Upper lobe of left lung (tissue), 4 donors: Measurements from ENCODE around the gene BTG1.

ENCODE experiments used
- POLR2AphosphoS5 ChIP-seq, 2 donors: sonication (generic); formaldehyde crosslinking; IDR thresholded peaks; one replicate each; pipeline ENCODE4 v1.5.1; 2017; ENCODE audit warnings: antibody characterized with exemption in 2 of 2
- TF ChIP-seq, protein P1 (sequence below), 6 experiments: fragments of 450-650 bp in 4 of 6; fragments of 200-600 bp in 2 of 6; sonication (generic) in 2 of 6; IDR thresholded peaks; one replicate each; pipeline ENCODE4 v1.5.1; 2016 to 2019; ENCODE audit warnings: antibody characterized with exemption in 6 of 6

DNA sequence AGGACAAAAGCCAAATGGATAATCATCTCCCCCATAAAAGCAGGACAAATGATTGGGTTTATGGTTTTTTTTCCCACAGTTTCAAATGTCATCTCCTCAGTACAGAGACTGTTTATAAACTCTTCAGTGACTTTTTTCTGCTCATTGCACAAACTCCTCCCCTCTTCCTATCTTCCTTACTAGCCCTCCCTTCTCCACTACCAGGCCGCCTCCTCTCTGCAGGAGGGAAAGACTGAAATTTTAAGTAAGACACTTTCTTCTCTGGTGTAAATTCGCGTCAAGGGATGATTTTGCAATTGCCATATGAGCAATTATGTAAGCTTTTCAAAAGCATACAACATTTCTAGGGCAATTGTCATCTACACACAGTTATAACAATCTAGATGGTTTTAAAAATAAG lies 37.0 kb downstream of the BTG1 start:
- TF ChIP-seq, protein P1, sequence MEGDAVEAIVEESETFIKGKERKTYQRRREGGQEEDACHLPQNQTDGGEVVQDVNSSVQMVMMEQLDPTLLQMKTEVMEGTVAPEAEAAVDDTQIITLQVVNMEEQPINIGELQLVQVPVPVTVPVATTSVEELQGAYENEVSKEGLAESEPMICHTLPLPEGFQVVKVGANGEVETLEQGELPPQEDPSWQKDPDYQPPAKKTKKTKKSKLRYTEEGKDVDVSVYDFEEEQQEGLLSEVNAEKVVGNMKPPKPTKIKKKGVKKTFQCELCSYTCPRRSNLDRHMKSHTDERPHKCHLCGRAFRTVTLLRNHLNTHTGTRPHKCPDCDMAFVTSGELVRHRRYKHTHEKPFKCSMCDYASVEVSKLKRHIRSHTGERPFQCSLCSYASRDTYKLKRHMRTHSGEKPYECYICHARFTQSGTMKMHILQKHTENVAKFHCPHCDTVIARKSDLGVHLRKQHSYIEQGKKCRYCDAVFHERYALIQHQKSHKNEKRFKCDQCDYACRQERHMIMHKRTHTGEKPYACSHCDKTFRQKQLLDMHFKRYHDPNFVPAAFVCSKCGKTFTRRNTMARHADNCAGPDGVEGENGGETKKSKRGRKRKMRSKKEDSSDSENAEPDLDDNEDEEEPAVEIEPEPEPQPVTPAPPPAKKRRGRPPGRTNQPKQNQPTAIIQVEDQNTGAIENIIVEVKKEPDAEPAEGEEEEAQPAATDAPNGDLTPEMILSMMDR (IDR thresholded peaks at IDR 0.05) = no peak
- no peak for TF ChIP-seq POLR2AphosphoS5 (IDR thresholded peaks at IDR 0.05)
